Measurements from ENCODE around the gene LPIN3. TPM values are rescaled to one million over a fixed set of nuclear protein-coding genes. Genes with fewer than 3 reads are reported as not detected.

The LPIN3 gene
- total RNA-seq, 1 experiment from 2014 or later: 3.8 TPM

GRCh38 chr20:41339957-41340326 lies 679 bp upstream of the LPIN3 start:
- peak; percentile 100 for TF ChIP-seq CTCF (conservative IDR thresholded peaks at IDR 0.05)

More at GRCh38 chr20:41339957-41340326, 679 bp upstream of the LPIN3 start:
- no peaks in the 10 kb centered on the region for H3K27me3 ChIP-seq (ENCODE audit: insufficient read depth, low read length)
- Mint-ChIP-seq H3K36me3 (ENCODE audit: insufficient read depth in 1 of 3, low read depth in 3 of 3) (no peaks in the 10 kb centered on the region), H3K27ac (peak overlapping the region in 2 of 3 experiments; percentile 24 to 73; a peak in 2 of 7 replicates), H3K4me3 (peak overlapping the region; percentile 65 to 82), H3K9me3 (no peaks in the 10 kb centered on the region), H3K27me3 (ENCODE audit: low read depth) (peaks cover 20% of the 10 kb centered on the region), H3K4me1 (peaks cover 9 to 20% of the 10 kb centered on the region in 2 experiments)
- H2AK5ac ChIP-seq (ENCODE audit: insufficient read length, low read length): no peak overlapping the region
- H3K4ac ChIP-seq (ENCODE audit: low read depth, low read length): no peak overlapping the region
- H3K18ac ChIP-seq (ENCODE audit: insufficient read length, low read depth, low read length): no peak overlapping the region
- no peak overlapping the region for H2BK15ac ChIP-seq (ENCODE audit: low read depth, low read length)
- no peak overlapping the region for H2BK12ac ChIP-seq (ENCODE audit: insufficient read length, low read depth, low read length)
- no peak overlapping the region for H4K5ac ChIP-seq (ENCODE audit: insufficient read length, low read depth, low read length)
- no peak overlapping the region for H2BK120ac ChIP-seq (ENCODE audit: low read depth, low read length, poor library complexity, severe bottlenecking)
- no peaks in the 10 kb centered on the region for H3K9me3 ChIP-seq (ENCODE audit: control insufficient read depth, low read depth, low read length)
- no peak overlapping the region for H3K27ac ChIP-seq (ENCODE audit: insufficient read length, low read depth, low read length)
- no peaks in the 10 kb centered on the region for H3K79me2 ChIP-seq (ENCODE audit: insufficient read depth, low read length)
- H3T11ph ChIP-seq (ENCODE audit: low read length): no peak overlapping the region
- H4K91ac ChIP-seq (ENCODE audit: insufficient read length, low read depth, low read length): no peak overlapping the region
- H3K4me1 ChIP-seq (ENCODE audit: insufficient read depth, low read length): peaks cover 3% of the 10 kb centered on the region; the same call in 1 of the 2 replicates
- H3K23ac ChIP-seq (ENCODE audit: insufficient read length, low read depth, low read length): no peak overlapping the region
- peak; percentile 97 for DNase-seq
- no peaks in the 10 kb centered on the region for H3K79me1 ChIP-seq (ENCODE audit: insufficient read depth, low read depth, low read length, poor library complexity, severe bottlenecking)
- peaks cover 4% of the 10 kb centered on the region for H3K23me2 ChIP-seq (ENCODE audit: insufficient read length, low read depth, low read length, poor library complexity, severe bottlenecking)
- H3K14ac ChIP-seq (ENCODE audit: insufficient read depth, low read length): no peak overlapping the region
- H2BK20ac ChIP-seq (ENCODE audit: low read depth, low read length, poor library complexity, severe bottlenecking): no peak overlapping the region
- peak overlapping the region; percentile 46 for H3K4me2 ChIP-seq (ENCODE audit: insufficient read depth, insufficient read length, low read length)
- no peak overlapping the region for H4K8ac ChIP-seq (replicated peaks; ENCODE audit: insufficient read length, low read depth, low read length)
- H3K56ac ChIP-seq (ENCODE audit: insufficient read length, low read depth, low read length): no peak overlapping the region
- no CpG with 5 or more reads among the region's 25 CpGs for WGBS (ENCODE audit: extremely low coverage, insufficient read length, low lambda C conversion rate)
- no peak overlapping the region for H2AFZ ChIP-seq (ENCODE audit: low read length)
- H2BK5ac ChIP-seq (ENCODE audit: insufficient read length, low read length): no peak overlapping the region
- no peaks in the 10 kb centered on the region for H4K20me1 ChIP-seq (ENCODE audit: control insufficient read depth, insufficient read depth, insufficient read length)
- H3K9ac ChIP-seq (ENCODE audit: extremely low read depth, insufficient read length, low read length): no peak overlapping the region

Data from H9 (cell line).